ENCODE data around the gene ACOX3. TPM values are rescaled to one million over a fixed set of nuclear protein-coding genes. Genes with fewer than 3 reads are reported as not detected.

The ACOX3 gene
- polyA plus RNA-seq, 3 donors = 3.8 to 16.8 (median 13.3) TPM

GRCh38 chr4:8343262-8343966 is 97.1 kb downstream of the ACOX3 start:
- Histone ChIP-seq H4K20me1 (ENCODE audit: insufficient read depth, low read length) (no peaks in the 10 kb centered on the region), H3K27ac (ENCODE audit: low read depth in 1 of 2, low read length in 2 of 2) (no peak overlapping the region), H3K36me3 (replicated peaks in 1 of 2; ENCODE audit: control insufficient read depth in 1 of 2, insufficient read depth in 2 of 2, low read length in 2 of 2) (no peaks in the 10 kb centered on the region), H2AFZ (ENCODE audit: insufficient read depth, low read depth, low read length, poor library complexity, severe bottlenecking) (no peak overlapping the region), H3K27me3 (ENCODE audit: control insufficient read depth in 2 of 2, insufficient read depth in 2 of 2, low read length in 2 of 2) (no peaks in the 10 kb centered on the region), H3K9ac (ENCODE audit: insufficient read depth, low read length, poor library complexity, severe bottlenecking) (no peak overlapping the region), H3K4me2 (replicated peaks; ENCODE audit: extremely low read depth, low read length, poor library complexity, severe bottlenecking) (no peak overlapping the region), H3K9me3 (replicated peaks in 1 of 2; ENCODE audit: control insufficient read depth in 1 of 2, insufficient read depth in 1 of 2, low read length in 2 of 2) (no peaks in the 10 kb centered on the region), H3K4me3 (replicated peaks in 1 of 3; ENCODE audit: low read depth in 2 of 3, low read length in 3 of 3) (no peak overlapping the region), H3K4me1 (ENCODE audit: control insufficient read depth in 1 of 2, insufficient read depth in 2 of 2, low read length in 2 of 2) (peaks cover 4 to 8% of the 10 kb centered on the region in 2 donors), H3K79me2 (ENCODE audit: insufficient read depth, low read length) (no peaks in the 10 kb centered on the region)
- Mint-ChIP-seq H3K27ac (no peak overlapping the region), H3K27me3 (ENCODE audit: low read depth in 3 of 3) (peaks cover 0 to 3% (median 2%) of the 10 kb centered on the region in 3 donors), H3K4me3 (no peak overlapping the region), H3K36me3 (no peaks in the 10 kb centered on the region), H3K9me3 (no peaks in the 10 kb centered on the region), H3K4me1 (peaks cover 12% of the 10 kb centered on the region)
- intact Hi-C loops (cut with micrococcal nuclease) = no loop called here
- no peak for DNase-seq
- no peak for TF ChIP-seq CTCF (IDR thresholded peaks at IDR 0.05)
- WGBS (ENCODE audit: insufficient coverage) = 96% methylated on average over 26 of the region's 28 CpGs

- no peak overlapping the region for H2AFZ ChIP-seq (ENCODE audit: insufficient read depth, low read depth, low read length, poor library complexity, severe bottlenecking)
- H3K79me2 ChIP-seq (ENCODE audit: insufficient read depth, low read length) = no peaks in the 10 kb centered on the region
- Mint-ChIP-seq H3K4me3 (no peak overlapping the region), H3K9me3 (no peaks in the 10 kb centered on the region), H3K27me3 (ENCODE audit: low read depth in 3 of 3) (peaks cover 0 to 3% (median 2%) of the 10 kb centered on the region in 3 donors), H3K36me3 (no peaks in the 10 kb centered on the region), H3K4me1 (peaks cover 10% of the 10 kb centered on the region), H3K27ac (no peak overlapping the region)
- no peak overlapping the region for H3K4me3 ChIP-seq (replicated peaks in 1 of 3; ENCODE audit: low read depth in 2 of 3, low read length in 3 of 3)
- no peak for DNase-seq
- H3K4me1 ChIP-seq (ENCODE audit: control insufficient read depth in 1 of 2, insufficient read depth in 2 of 2, low read length in 2 of 2) = peaks cover 0 to 6% of the 10 kb centered on the region in 2 donors
- no peaks in the 10 kb centered on the region for H3K27me3 ChIP-seq (ENCODE audit: control insufficient read depth in 2 of 2, insufficient read depth in 2 of 2, low read length in 2 of 2)
- TF ChIP-seq CTCF (IDR thresholded peaks at IDR 0.05) = no peak
- no peak overlapping the region for H3K27ac ChIP-seq (ENCODE audit: low read depth in 1 of 2, low read length in 2 of 2)
- H3K9ac ChIP-seq (ENCODE audit: insufficient read depth, low read length, poor library complexity, severe bottlenecking) = no peak overlapping the region
- H3K36me3 ChIP-seq (replicated peaks in 1 of 2; ENCODE audit: control insufficient read depth in 1 of 2, insufficient read depth in 2 of 2, low read length in 2 of 2) = no peaks in the 10 kb centered on the region
- 92% methylated on average over 16 of the region's 16 CpGs for WGBS (ENCODE audit: insufficient coverage)
- no peaks in the 10 kb centered on the region for H4K20me1 ChIP-seq (ENCODE audit: insufficient read depth, low read length)
- intact Hi-C loops (cut with micrococcal nuclease) = no loop called here
- no peaks in the 10 kb centered on the region for H3K9me3 ChIP-seq (replicated peaks in 1 of 2; ENCODE audit: control insufficient read depth in 1 of 2, insufficient read depth in 1 of 2, low read length in 2 of 2)
- no peak overlapping the region for H3K4me2 ChIP-seq (replicated peaks; ENCODE audit: extremely low read depth, low read length, poor library complexity, severe bottlenecking)
These were observed 97.8 kb downstream of the ACOX3 start for GRCh38 chr4:8342651-8343261.
